HEK293 (cell line): ENCODE results near the gene PHAF1.

ENCODE experiments used
- AEBP2 ChIP-seq: fragments of 450-650 bp; formaldehyde crosslinking; IDR thresholded peaks from 2 replicates; pipeline ENCODE4 v1.5.1; 2016; ENCODE audit warnings: missing biosample characterization, missing genetic modification characterization, borderline replicate concordance
- BCL11B ChIP-seq: fragments of 450-650 bp; formaldehyde crosslinking; IDR thresholded peaks from 2 replicates; pipeline ENCODE4 v1.5.1; 2016; ENCODE audit warnings: low read depth, missing biosample characterization, missing genetic modification characterization
- HOXD13 ChIP-seq: sonication (generic); formaldehyde crosslinking; IDR thresholded peaks from 2 replicates; pipeline ENCODE4 v1.8.0; 2022; ENCODE audit warnings: missing genetic modification reagents, borderline replicate concordance
- IKZF3 ChIP-seq: fragments of 450-650 bp; IDR thresholded peaks from 2 replicates; pipeline ENCODE4 v1.5.0; 2018; ENCODE audit warnings: missing biosample characterization, mild to moderate bottlenecking, missing genetic modification characterization, moderate library complexity
- KLF1 ChIP-seq: fragments of 450-650 bp; formaldehyde crosslinking; IDR thresholded peaks from 2 replicates; pipeline ENCODE4 v1.5.1; 2016; ENCODE audit warnings: missing biosample characterization, missing genetic modification characterization
- KLF16 ChIP-seq: fragments of 450-650 bp; formaldehyde crosslinking; IDR thresholded peaks from 2 replicates; pipeline ENCODE4 v1.5.1; 2017; ENCODE audit warnings: missing biosample characterization, missing genetic modification characterization
- KLF7 ChIP-seq: fragments of 450-650 bp; formaldehyde crosslinking; IDR thresholded peaks from 2 replicates; pipeline ENCODE4 v1.5.1; 2016; ENCODE audit warnings: missing biosample characterization, missing genetic modification characterization, borderline replicate concordance
- MZF1 ChIP-seq: fragments of 450-650 bp; formaldehyde crosslinking; IDR thresholded peaks from 2 replicates; pipeline ENCODE4 v1.5.1; 2017; ENCODE audit warnings: missing biosample characterization, missing genetic modification characterization, borderline replicate concordance
- OSR2 ChIP-seq: fragments of 450-650 bp; formaldehyde crosslinking; IDR thresholded peaks from 2 replicates; pipeline ENCODE4 v1.5.1; 2016; ENCODE audit warnings: missing biosample characterization, missing genetic modification characterization
- PRDM10 ChIP-seq: fragments of 450-650 bp; formaldehyde crosslinking; IDR thresholded peaks from 2 replicates; pipeline ENCODE4 v1.5.1; 2016; ENCODE audit warnings: missing biosample characterization, missing genetic modification characterization
- TCF7L2 ChIP-seq: IDR thresholded peaks from 2 replicates; pipeline ENCODE4 v1.6.1; 2011; ENCODE audit warnings: low read depth, mild to moderate bottlenecking, inconsistent platforms, low read length, moderate library complexity, borderline replicate concordance
- YY1 ChIP-seq: fragments of 450-650 bp; formaldehyde crosslinking; IDR thresholded peaks from 2 replicates; pipeline ENCODE4 v1.5.1; 2018; ENCODE audit warnings: missing biosample characterization, missing genetic modification characterization
- ZBTB11 ChIP-seq: fragments of 450-650 bp; formaldehyde crosslinking; conservative IDR thresholded peaks from 2 replicates; pipeline ENCODE4 v1.5.1; 2016; ENCODE audit warnings: low read depth, missing biosample characterization, missing genetic modification characterization
- ZNF112 ChIP-seq: fragments of 450-650 bp; formaldehyde crosslinking; IDR thresholded peaks from 2 replicates; pipeline ENCODE4 v1.5.0; 2017; ENCODE audit warnings: missing biosample characterization, missing genetic modification characterization
- ZNF140 ChIP-seq: fragments of 450-650 bp; formaldehyde crosslinking; IDR thresholded peaks from 2 replicates; pipeline ENCODE4 v1.5.1; 2016; ENCODE audit warnings: missing biosample characterization, missing genetic modification characterization
- ZNF155 ChIP-seq: fragments of 450-650 bp; formaldehyde crosslinking; IDR thresholded peaks from 2 replicates; pipeline ENCODE4 v1.5.1; 2016; ENCODE audit warnings: missing biosample characterization, missing genetic modification characterization
- ZNF157 ChIP-seq: fragments of 450-650 bp; formaldehyde crosslinking; IDR thresholded peaks from 2 replicates; pipeline ENCODE4 v1.5.1; 2016; ENCODE audit warnings: missing biosample characterization, missing genetic modification characterization
- ZNF394 ChIP-seq: fragments of 450-650 bp; formaldehyde crosslinking; IDR thresholded peaks from 2 replicates; pipeline ENCODE4 v1.5.1; 2016; ENCODE audit warnings: missing biosample characterization, missing genetic modification characterization, mild to moderate bottlenecking, moderate library complexity, borderline replicate concordance
- ZNF416 ChIP-seq: fragments of 450-650 bp; formaldehyde crosslinking; IDR thresholded peaks from 2 replicates; pipeline ENCODE4 v1.5.1; 2016; ENCODE audit warnings: missing biosample characterization, missing genetic modification characterization
- ZNF488 ChIP-seq: fragments of 450-650 bp; formaldehyde crosslinking; IDR thresholded peaks from 2 replicates; pipeline ENCODE4 v1.5.1; 2016; ENCODE audit warnings: missing biosample characterization, missing genetic modification characterization
- ZNF513 ChIP-seq: fragments of 450-650 bp; IDR thresholded peaks from 2 replicates; pipeline ENCODE4 v1.5.1; 2018; ENCODE audit warnings: missing biosample characterization, missing genetic modification characterization
- ZNF514 ChIP-seq: fragments of 450-650 bp; formaldehyde crosslinking; IDR thresholded peaks from 2 replicates; pipeline ENCODE4 v1.5.1; 2016; ENCODE audit warnings: missing biosample characterization, missing genetic modification characterization
- ZNF529 ChIP-seq: fragments of 450-650 bp; formaldehyde crosslinking; IDR thresholded peaks from 2 replicates; pipeline ENCODE4 v1.5.1; 2017; ENCODE audit warnings: missing genetic modification characterization, missing biosample characterization; ENCODE audit not compliant: insufficient replicate concordance
- ZNF544 ChIP-seq: fragments of 450-650 bp; formaldehyde crosslinking; IDR thresholded peaks from 2 replicates; pipeline ENCODE4 v1.5.0; 2017; ENCODE audit warnings: missing biosample characterization, missing genetic modification characterization
- ZNF548 ChIP-seq: fragments of 450-650 bp; formaldehyde crosslinking; IDR thresholded peaks from 2 replicates; pipeline ENCODE4 v1.5.1; 2016; ENCODE audit warnings: missing biosample characterization, missing genetic modification characterization
- ZNF549 ChIP-seq: fragments of 450-650 bp; IDR thresholded peaks from 2 replicates; pipeline ENCODE4 v1.5.1; 2018; ENCODE audit warnings: missing biosample characterization, missing genetic modification characterization, mild to moderate bottlenecking, inconsistent platforms, moderate library complexity
- ZNF670 ChIP-seq: fragments of 450-650 bp; formaldehyde crosslinking; IDR thresholded peaks from 2 replicates; pipeline ENCODE4 v1.5.1; 2016; ENCODE audit warnings: missing biosample characterization, missing genetic modification characterization, low read depth
- ZNF677 ChIP-seq: fragments of 450-650 bp; IDR thresholded peaks from 2 replicates; pipeline ENCODE4 v1.5.0; 2018; ENCODE audit warnings: missing biosample characterization, mild to moderate bottlenecking, missing genetic modification characterization, moderate library complexity
- ZNF747 ChIP-seq: fragments of 450-650 bp; formaldehyde crosslinking; IDR thresholded peaks from 2 replicates; pipeline ENCODE4 v1.5.1; 2016; ENCODE audit warnings: missing biosample characterization, missing genetic modification characterization
- ZXDB ChIP-seq: fragments of 450-650 bp; formaldehyde crosslinking; IDR thresholded peaks from 2 replicates; pipeline ENCODE4 v1.5.1; 2016; ENCODE audit warnings: missing biosample characterization, missing genetic modification characterization

PHAF1 gene

GRCh38 chr16:67170168-67170948 lies 60.6 kb downstream of the PHAF1 start, which contains the start of gene NOL3 (continued):
- TF ChIP-seq ZNF416 (tag by site-specific recombination) (no peak), ZNF544 (no peak), ZNF155 (tag by site-specific recombination) (no peak), HOXD13 (no peak), PRDM10 (tag by site-specific recombination) (peak; percentile 98), ZNF670 (tag by site-specific recombination) (no peak), ZNF747 (tag by site-specific recombination) (no peak), ZNF394 (no peak), ZNF488 (tag by site-specific recombination) (no peak), ZNF112 (tag by site-specific recombination) (no peak), ZNF549 (tag by site-specific recombination) (no peak), BCL11B (tag by site-specific recombination) (no peak), IKZF3 (tag by site-specific recombination) (no peak), MZF1 (no peak), TCF7L2 (no peak), OSR2 (tag by site-specific recombination) (no peak), ZBTB11 (tag by site-specific recombination) (no peak), KLF16 (no peak), ZXDB (tag by site-specific recombination) (no peak), ZNF548 (no peak), ZNF140 (no peak), ZNF513 (no peak), ZNF529 (tag by site-specific recombination) (no peak), KLF1 (tag by site-specific recombination) (peak; percentile 80), KLF7 (tag by site-specific recombination) (no peak), ZNF514 (tag by site-specific recombination) (no peak), YY1 (tag by site-specific recombination) (no peak), ZNF677 (no peak), ZNF157 (no peak), AEBP2 (no peak)
